ENCODE data around the gene GPR37L1. TPM values are rescaled to one million over a fixed set of nuclear protein-coding genes. Genes with fewer than 3 reads are reported as not detected.

GPR37L1 gene
- total and polyA plus RNA-seq, 10 of the 15 experiments (the other 5 are each of a cell fraction or from before 2014, with no cell fraction given), result under 0.01 to 0.08 (median 0.02) TPM; not detected in 5

DNA sequence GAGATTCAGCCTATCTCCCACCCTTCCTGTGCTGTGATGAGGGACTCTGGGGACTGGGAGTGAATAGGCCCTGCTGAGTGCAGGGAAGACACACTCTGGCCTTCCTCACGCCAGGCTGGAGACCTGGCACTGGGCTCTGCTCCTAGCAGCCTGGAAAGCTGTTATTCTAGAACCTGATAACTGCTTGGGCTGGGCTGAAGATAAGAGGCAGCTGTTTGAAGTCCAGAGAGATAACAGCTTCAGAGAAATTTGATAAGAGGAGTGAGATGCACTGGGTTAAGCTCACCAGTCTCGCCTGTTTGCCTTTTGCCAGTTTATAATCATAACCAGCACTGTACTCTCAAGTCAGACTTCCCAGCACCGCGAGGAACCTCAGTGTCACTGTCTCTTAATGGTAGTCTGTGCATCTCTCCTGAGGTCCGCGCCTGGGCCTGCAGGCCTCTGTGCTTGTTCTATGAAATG, 46.6 kb upstream of the GPR37L1 start (continued):
- TF ChIP-seq, protein P1, sequence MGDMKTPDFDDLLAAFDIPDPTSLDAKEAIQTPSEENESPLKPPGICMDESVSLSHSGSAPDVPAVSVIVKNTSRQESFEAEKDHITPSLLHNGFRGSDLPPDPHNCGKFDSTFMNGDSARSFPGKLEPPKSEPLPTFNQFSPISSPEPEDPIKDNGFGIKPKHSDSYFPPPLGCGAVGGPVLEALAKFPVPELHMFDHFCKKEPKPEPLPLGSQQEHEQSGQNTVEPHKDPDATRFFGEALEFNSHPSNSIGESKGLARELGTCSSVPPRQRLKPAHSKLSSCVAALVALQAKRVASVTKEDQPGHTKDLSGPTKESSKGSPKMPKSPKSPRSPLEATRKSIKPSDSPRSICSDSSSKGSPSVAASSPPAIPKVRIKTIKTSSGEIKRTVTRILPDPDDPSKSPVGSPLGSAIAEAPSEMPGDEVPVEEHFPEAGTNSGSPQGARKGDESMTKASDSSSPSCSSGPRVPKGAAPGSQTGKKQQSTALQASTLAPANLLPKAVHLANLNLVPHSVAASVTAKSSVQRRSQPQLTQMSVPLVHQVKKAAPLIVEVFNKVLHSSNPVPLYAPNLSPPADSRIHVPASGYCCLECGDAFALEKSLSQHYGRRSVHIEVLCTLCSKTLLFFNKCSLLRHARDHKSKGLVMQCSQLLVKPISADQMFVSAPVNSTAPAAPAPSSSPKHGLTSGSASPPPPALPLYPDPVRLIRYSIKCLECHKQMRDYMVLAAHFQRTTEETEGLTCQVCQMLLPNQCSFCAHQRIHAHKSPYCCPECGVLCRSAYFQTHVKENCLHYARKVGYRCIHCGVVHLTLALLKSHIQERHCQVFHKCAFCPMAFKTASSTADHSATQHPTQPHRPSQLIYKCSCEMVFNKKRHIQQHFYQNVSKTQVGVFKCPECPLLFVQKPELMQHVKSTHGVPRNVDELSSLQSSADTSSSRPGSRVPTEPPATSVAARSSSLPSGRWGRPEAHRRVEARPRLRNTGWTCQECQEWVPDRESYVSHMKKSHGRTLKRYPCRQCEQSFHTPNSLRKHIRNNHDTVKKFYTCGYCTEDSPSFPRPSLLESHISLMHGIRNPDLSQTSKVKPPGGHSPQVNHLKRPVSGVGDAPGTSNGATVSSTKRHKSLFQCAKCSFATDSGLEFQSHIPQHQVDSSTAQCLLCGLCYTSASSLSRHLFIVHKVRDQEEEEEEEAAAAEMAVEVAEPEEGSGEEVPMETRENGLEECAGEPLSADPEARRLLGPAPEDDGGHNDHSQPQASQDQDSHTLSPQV (IDR thresholded peaks at IDR 0.05), result no peak
- TF ChIP-seq EZH2 (IDR thresholded peaks at IDR 0.05; ENCODE audit: borderline replicate concordance, control insufficient read depth, low read depth, low read length) (no peak), ZNF384 (IDR thresholded peaks at IDR 0.05; ENCODE audit: borderline replicate concordance, low read depth, low read length) (no peak), ATF7 (IDR thresholded peaks at IDR 0.05; ENCODE audit: low read depth) (no peak), POLR2AphosphoS2 (IDR thresholded peaks at IDR 0.05; ENCODE audit: low read depth, low read length) (no peak), LARP7 (IDR thresholded peaks at IDR 0.05) (no peak)

DNA sequence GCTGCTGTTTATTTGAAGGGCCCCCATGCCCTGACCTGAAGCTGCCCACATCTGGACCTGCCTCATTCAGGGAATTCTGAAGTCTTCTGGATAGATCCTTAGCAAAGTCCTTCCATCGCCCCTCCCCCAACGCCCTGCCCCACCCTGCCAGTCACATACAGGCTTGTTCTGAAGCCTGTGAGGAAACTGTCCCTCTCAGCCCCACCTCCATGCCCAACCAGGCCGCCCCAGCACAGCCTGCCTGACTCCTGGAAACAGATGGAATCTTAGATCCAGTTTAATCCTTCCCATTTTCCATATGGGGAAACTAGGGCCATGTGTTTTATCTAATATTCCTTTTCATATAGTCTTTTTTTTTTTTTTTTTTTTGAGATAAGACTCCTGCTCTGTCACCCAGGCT, 44.5 kb upstream of the GPR37L1 start:
- intact Hi-C loops (cut with micrococcal nuclease; ENCODE audit: unreplicated experiment), result no loop called here
- no peak for ATAC-seq
- Histone ChIP-seq H2AFZ (ENCODE audit: control insufficient read depth, low read depth, low read length) (no peak overlapping the region), H3K4me1 (ENCODE audit: control insufficient read depth, insufficient read depth, low read length) (no peaks in the 10 kb centered on the region), H3K36me3 (ENCODE audit: control insufficient read depth in 2 of 2, insufficient read depth in 2 of 2, low read length in 1 of 2) (no peaks in the 10 kb centered on the region), H3K27ac (ENCODE audit: control insufficient read depth, insufficient read depth) (no peak overlapping the region), H3K4me3 (no peak overlapping the region), H3K9me3 (replicated peaks; ENCODE audit: control insufficient read depth, insufficient read depth, low read length) (no peaks in the 10 kb centered on the region), H3K9ac (ENCODE audit: control insufficient read depth, insufficient read depth, low read length) (no peak overlapping the region), H4K20me1 (ENCODE audit: control insufficient read depth, insufficient read depth) (no peaks in the 10 kb centered on the region), H3K79me2 (ENCODE audit: control insufficient read depth, insufficient read depth, low read length) (no peaks in the 10 kb centered on the region), H3K27me3 (replicated peaks in 1 of 2; ENCODE audit: control insufficient read depth in 2 of 2, insufficient read depth in 2 of 2, low read length in 1 of 2) (no peaks in the 10 kb centered on the region), H3K4me2 (ENCODE audit: control insufficient read depth, insufficient read depth) (no peak overlapping the region)
- FAIRE-seq, result no peak
- in situ Hi-C loops (cut with MboI), result no loop called here
- POLR2A ChIA-PET, result no interaction called here
- BruUV-seq (replicated peaks), result no TSS peak
- RAD21 ChIA-PET (ENCODE audit: unreplicated experiment), result no interaction called here
- 27% methylated on average over 3 of the region's 3 CpGs for WGBS (ENCODE audit: insufficient coverage, insufficient replicate concordance, low lambda C conversion rate, missing lambda C conversion rate)
- SMC1A ChIA-PET (ENCODE audit: uncharacterized antibody, unreplicated experiment), result interaction anchor here (0.8 kb wide), 1 partner anchor 42 kb away, joined by 3 read pairs; no protein-coding TSS in a partner anchor
- DNase-seq (ENCODE audit: low read depth, low spot score), result no peak
- CTCF ChIA-PET, result no interaction called here
- TF ChIP-seq, protein P2, sequence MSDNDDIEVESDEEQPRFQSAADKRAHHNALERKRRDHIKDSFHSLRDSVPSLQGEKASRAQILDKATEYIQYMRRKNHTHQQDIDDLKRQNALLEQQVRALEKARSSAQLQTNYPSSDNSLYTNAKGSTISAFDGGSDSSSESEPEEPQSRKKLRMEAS (IDR thresholded peaks at IDR 0.05; ENCODE audit: low read depth, low read length), result no peak
- TF ChIP-seq SMARCA5 (IDR thresholded peaks at IDR 0.05) (no peak), PAX5 (IDR thresholded peaks at IDR 0.05; ENCODE audit: borderline replicate concordance, low read depth, low read length) (no peak)
- TF ChIP-seq, protein P3, sequence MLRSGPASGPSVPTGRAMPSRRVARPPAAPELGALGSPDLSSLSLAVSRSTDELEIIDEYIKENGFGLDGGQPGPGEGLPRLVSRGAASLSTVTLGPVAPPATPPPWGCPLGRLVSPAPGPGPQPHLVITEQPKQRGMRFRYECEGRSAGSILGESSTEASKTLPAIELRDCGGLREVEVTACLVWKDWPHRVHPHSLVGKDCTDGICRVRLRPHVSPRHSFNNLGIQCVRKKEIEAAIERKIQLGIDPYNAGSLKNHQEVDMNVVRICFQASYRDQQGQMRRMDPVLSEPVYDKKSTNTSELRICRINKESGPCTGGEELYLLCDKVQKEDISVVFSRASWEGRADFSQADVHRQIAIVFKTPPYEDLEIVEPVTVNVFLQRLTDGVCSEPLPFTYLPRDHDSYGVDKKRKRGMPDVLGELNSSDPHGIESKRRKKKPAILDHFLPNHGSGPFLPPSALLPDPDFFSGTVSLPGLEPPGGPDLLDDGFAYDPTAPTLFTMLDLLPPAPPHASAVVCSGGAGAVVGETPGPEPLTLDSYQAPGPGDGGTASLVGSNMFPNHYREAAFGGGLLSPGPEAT (IDR thresholded peaks at IDR 0.05; ENCODE audit: low read depth), result no peak
